Measurements from ENCODE around the gene MISP.

- TF ChIP-seq, protein P1, sequence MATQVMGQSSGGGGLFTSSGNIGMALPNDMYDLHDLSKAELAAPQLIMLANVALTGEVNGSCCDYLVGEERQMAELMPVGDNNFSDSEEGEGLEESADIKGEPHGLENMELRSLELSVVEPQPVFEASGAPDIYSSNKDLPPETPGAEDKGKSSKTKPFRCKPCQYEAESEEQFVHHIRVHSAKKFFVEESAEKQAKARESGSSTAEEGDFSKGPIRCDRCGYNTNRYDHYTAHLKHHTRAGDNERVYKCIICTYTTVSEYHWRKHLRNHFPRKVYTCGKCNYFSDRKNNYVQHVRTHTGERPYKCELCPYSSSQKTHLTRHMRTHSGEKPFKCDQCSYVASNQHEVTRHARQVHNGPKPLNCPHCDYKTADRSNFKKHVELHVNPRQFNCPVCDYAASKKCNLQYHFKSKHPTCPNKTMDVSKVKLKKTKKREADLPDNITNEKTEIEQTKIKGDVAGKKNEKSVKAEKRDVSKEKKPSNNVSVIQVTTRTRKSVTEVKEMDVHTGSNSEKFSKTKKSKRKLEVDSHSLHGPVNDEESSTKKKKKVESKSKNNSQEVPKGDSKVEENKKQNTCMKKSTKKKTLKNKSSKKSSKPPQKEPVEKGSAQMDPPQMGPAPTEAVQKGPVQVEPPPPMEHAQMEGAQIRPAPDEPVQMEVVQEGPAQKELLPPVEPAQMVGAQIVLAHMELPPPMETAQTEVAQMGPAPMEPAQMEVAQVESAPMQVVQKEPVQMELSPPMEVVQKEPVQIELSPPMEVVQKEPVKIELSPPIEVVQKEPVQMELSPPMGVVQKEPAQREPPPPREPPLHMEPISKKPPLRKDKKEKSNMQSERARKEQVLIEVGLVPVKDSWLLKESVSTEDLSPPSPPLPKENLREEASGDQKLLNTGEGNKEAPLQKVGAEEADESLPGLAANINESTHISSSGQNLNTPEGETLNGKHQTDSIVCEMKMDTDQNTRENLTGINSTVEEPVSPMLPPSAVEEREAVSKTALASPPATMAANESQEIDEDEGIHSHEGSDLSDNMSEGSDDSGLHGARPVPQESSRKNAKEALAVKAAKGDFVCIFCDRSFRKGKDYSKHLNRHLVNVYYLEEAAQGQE (IDR thresholded peaks at IDR 0.05; ENCODE audit: insufficient replicate concordance, low read depth): no peak
- TF ChIP-seq CTCF (IDR thresholded peaks at IDR 0.05; ENCODE audit: insufficient read depth, low read length): no peak
- no peak for TF ChIP-seq POLR2AphosphoS5 (IDR thresholded peaks at IDR 0.05; ENCODE audit: low read depth)
- TF ChIP-seq GABPA (IDR thresholded peaks at IDR 0.05; ENCODE audit: low read depth): no peak
- TF ChIP-seq SPI1 (IDR thresholded peaks at IDR 0.05; ENCODE audit: borderline replicate concordance, low read depth): no peak
Observed at GRCh38 chr19:763869-764268, 13.0 kb downstream of the MISP start.
